NT2/D1 (cell line): ENCODE results near the gene ZDHHC11.

Experiments used
- SUZ12 ChIP-seq: IDR thresholded peaks from 2 replicates; pipeline ENCODE4 v1.6.1; 2011; ENCODE audit not compliant: insufficient read length, insufficient read depth; ENCODE audit errors: extremely low read depth
- YY1 ChIP-seq: IDR thresholded peaks from 2 replicates; pipeline ENCODE4 v1.6.1; 2011; ENCODE audit not compliant: insufficient read length, insufficient read depth
- ZNF274 ChIP-seq: IDR thresholded peaks from 2 replicates; pipeline ENCODE4 v1.6.1; 2011; ENCODE audit warnings: mild to moderate bottlenecking, low read depth, low read length

DNA sequence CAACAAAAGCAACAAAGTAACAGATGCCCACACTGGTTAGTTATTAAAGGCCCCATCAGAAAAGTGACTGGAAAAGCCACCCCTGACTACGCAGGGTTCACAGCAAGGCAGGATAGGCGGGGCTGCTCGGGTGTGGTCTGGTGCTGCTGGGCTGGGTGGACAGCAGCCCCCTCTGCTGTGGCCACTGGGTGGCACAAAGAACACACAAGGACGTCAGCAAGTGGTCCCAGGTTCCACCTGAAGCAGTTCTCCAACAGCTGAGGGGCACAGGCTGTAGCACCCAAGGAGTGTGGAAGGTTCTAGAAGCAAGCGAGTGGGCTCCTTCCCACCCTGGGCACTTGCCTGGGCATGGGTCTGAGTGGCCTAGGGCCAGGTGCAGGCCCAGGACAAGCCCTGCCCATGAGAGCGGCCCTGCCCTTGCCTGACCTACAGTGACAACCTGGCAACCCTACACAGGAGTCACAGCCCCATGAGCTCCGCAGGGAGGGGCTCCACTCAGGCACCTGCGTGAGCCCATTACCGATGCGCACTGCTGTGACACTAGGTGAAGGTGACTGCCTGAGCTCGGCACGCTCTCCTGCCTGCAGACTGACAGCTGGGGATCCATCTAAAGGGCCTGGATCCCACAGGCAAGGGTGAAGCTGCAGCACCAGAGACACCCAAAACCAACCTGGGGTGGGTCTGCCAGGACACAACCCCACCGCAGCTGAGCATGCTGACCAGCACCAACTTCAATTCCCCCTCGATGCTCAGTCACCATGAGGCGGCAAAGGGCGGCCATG, 33.8 kb upstream of the ZDHHC11 start:
- TF ChIP-seq YY1 (no peak), SUZ12 (no peak), ZNF274 (no peak)
